Parathyroid adenoma (tissue), 2 donors: ENCODE measurements around the gene CPNE4.

Source experiments
- H2AFZ ChIP-seq: fragments of 300-600 bp; sonication (generic); one replicate; pipeline ENCODE4 v1.7.0; 2017; ENCODE audit warnings: antibody characterized with exemption, mild to moderate bottlenecking
- H3K27ac ChIP-seq: fragments of 300-600 bp; sonication (generic); one replicate; pipeline ENCODE4 v1.7.0; 2017
- H3K27me3 ChIP-seq: fragments of 300-600 bp; sonication (generic); one replicate; pipeline ENCODE4 v1.7.0; 2017; ENCODE audit warnings: low read length; ENCODE audit not compliant: control insufficient read depth, insufficient read depth
- H3K36me3 ChIP-seq: fragments of 300-600 bp; sonication (generic); one replicate; pipeline ENCODE4 v1.7.0; 2017; ENCODE audit warnings: low read length; ENCODE audit not compliant: control insufficient read depth, insufficient read depth
- H3K4me1 ChIP-seq: fragments of 300-600 bp; sonication (generic); one replicate; pipeline ENCODE4 v1.7.0; 2017; ENCODE audit warnings: control low read depth
- H3K4me2 ChIP-seq: fragments of 300-600 bp; sonication (generic); one replicate; pipeline ENCODE4 v1.7.0; 2017; ENCODE audit warnings: low read length
- H3K4me3 ChIP-seq: fragments of 300-600 bp; sonication (generic); one replicate; pipeline ENCODE4 v1.7.0; 2017; ENCODE audit warnings: low read depth, low read length
- H3K79me2 ChIP-seq: fragments of 300-600 bp; sonication (generic); one replicate; pipeline ENCODE4 v1.7.0; 2017; ENCODE audit warnings: control low read depth
- H3K9ac ChIP-seq: fragments of 300-600 bp; sonication (generic); one replicate; pipeline ENCODE4 v1.7.0; 2017; ENCODE audit warnings: mild to moderate bottlenecking
- H3K9me3 ChIP-seq: fragments of 300-600 bp; sonication (generic); one replicate; pipeline ENCODE4 v1.7.0; 2017; ENCODE audit warnings: low read length; ENCODE audit not compliant: control insufficient read depth
- CTCF ChIP-seq: fragments of 300-600 bp; sonication (generic); IDR thresholded peaks from one replicate; pipeline ENCODE4 v1.7.0; 2017; ENCODE audit warnings: antibody characterized with exemption, mild to moderate bottlenecking
- donor health status: primary hyperparathyroidism.

Gene CPNE4

GRCh38 chr3:132003685-132004084 is 31.1 kb downstream of the CPNE4 start:
- no peaks in the 10 kb centered on the region for H3K36me3 ChIP-seq
- no peaks in the 10 kb centered on the region for H3K9me3 ChIP-seq
- H3K4me3 ChIP-seq: no peak overlapping the region
- TF ChIP-seq CTCF: no peak
- H3K4me2 ChIP-seq: no peak overlapping the region
- H3K27me3 ChIP-seq: no peaks in the 10 kb centered on the region
- no peak overlapping the region for H3K9ac ChIP-seq
- peaks cover 4% of the 10 kb centered on the region for H3K79me2 ChIP-seq
- no peak overlapping the region for H2AFZ ChIP-seq
- no peaks in the 10 kb centered on the region for H3K4me1 ChIP-seq
- no peak overlapping the region for H3K27ac ChIP-seq

GRCh38 chr3:132001999-132002398 is 32.8 kb downstream of the CPNE4 start:
- H3K9me3 ChIP-seq: no peaks in the 10 kb centered on the region
- H2AFZ ChIP-seq: no peak overlapping the region
- H3K36me3 ChIP-seq: no peaks in the 10 kb centered on the region
- no peak overlapping the region for H3K27ac ChIP-seq
- no peaks in the 10 kb centered on the region for H3K4me1 ChIP-seq
- TF ChIP-seq CTCF: no peak
- H3K9ac ChIP-seq: no peak overlapping the region
- H3K79me2 ChIP-seq: peaks cover 3% of the 10 kb centered on the region
- no peaks in the 10 kb centered on the region for H3K27me3 ChIP-seq
- no peak overlapping the region for H3K4me2 ChIP-seq
- H3K4me3 ChIP-seq: no peak overlapping the region

GRCh38 chr3:132001036-132001435 is 33.8 kb downstream of the CPNE4 start:
- H3K27me3 ChIP-seq: no peaks in the 10 kb centered on the region
- no peak overlapping the region for H3K27ac ChIP-seq
- no peak overlapping the region for H3K4me2 ChIP-seq
- no peaks in the 10 kb centered on the region for H3K9me3 ChIP-seq
- no peaks in the 10 kb centered on the region for H3K79me2 ChIP-seq
- H3K36me3 ChIP-seq: no peaks in the 10 kb centered on the region
- H3K4me1 ChIP-seq: no peaks in the 10 kb centered on the region
- no peak overlapping the region for H2AFZ ChIP-seq
- no peak for TF ChIP-seq CTCF
- no peak overlapping the region for H3K4me3 ChIP-seq
- H3K9ac ChIP-seq: no peak overlapping the region

- Histone ChIP-seq H3K36me3 (no peaks in the 10 kb centered on the region), H3K9ac (no peak overlapping the region), H2AFZ (no peak overlapping the region), H3K27ac (no peak overlapping the region), H3K4me3 (no peak overlapping the region), H3K79me2 (no peaks in the 10 kb centered on the region), H3K27me3 (no peaks in the 10 kb centered on the region), H3K4me1 (no peaks in the 10 kb centered on the region), H3K9me3 (no peaks in the 10 kb centered on the region), H3K4me2 (no peak overlapping the region)
- no peak for TF ChIP-seq CTCF
These were observed 36.8 kb downstream of the CPNE4 start for GRCh38 chr3:131998027-131998426.

GRCh38 chr3:131995891-131996290 is 38.9 kb downstream of the CPNE4 start:
- Histone ChIP-seq H2AFZ (no peak overlapping the region), H3K9me3 (no peaks in the 10 kb centered on the region), H3K4me1 (no peaks in the 10 kb centered on the region), H3K4me2 (no peak overlapping the region), H3K36me3 (no peaks in the 10 kb centered on the region), H3K79me2 (no peaks in the 10 kb centered on the region), H3K27me3 (no peaks in the 10 kb centered on the region), H3K27ac (no peak overlapping the region), H3K9ac (no peak overlapping the region), H3K4me3 (no peak overlapping the region)
- TF ChIP-seq CTCF: no peak
